Gastrocnemius medialis (tissue), 4 donors: Measurements from ENCODE around the gene FGF22.

Experiments
- POLR2A ChIP-seq, 2 donors: fragments of 450-650 bp; IDR thresholded peaks; one replicate each; pipeline ENCODE4 v1.6.1; 2017; ENCODE audit warnings: antibody characterized with exemption in 2 of 2, mild to moderate bottlenecking in 2 of 2, moderate library complexity in 2 of 2
- TF ChIP-seq, protein P1 (sequence below), 5 experiments: fragments of 450-650 bp in 3 of 5; fragments of 200-600 bp in 2 of 5; sonication (generic) in 2 of 5; IDR thresholded peaks in 4 of 5; conservative IDR thresholded peaks in 1 of 5; 1 replicate in 4 of 5; 2 replicates in 1 of 5; pipeline ENCODE4 v1.5.1; 2016 to 2019; ENCODE audit warnings: antibody characterized with exemption in 5 of 5, mild to moderate bottlenecking in 3 of 5, moderate library complexity in 3 of 5

GRCh38 chr19:594265-594870, 45.3 kb upstream of the FGF22 start:
- TF ChIP-seq, protein P1, sequence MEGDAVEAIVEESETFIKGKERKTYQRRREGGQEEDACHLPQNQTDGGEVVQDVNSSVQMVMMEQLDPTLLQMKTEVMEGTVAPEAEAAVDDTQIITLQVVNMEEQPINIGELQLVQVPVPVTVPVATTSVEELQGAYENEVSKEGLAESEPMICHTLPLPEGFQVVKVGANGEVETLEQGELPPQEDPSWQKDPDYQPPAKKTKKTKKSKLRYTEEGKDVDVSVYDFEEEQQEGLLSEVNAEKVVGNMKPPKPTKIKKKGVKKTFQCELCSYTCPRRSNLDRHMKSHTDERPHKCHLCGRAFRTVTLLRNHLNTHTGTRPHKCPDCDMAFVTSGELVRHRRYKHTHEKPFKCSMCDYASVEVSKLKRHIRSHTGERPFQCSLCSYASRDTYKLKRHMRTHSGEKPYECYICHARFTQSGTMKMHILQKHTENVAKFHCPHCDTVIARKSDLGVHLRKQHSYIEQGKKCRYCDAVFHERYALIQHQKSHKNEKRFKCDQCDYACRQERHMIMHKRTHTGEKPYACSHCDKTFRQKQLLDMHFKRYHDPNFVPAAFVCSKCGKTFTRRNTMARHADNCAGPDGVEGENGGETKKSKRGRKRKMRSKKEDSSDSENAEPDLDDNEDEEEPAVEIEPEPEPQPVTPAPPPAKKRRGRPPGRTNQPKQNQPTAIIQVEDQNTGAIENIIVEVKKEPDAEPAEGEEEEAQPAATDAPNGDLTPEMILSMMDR (IDR thresholded peaks at IDR 0.05 in 4 of 5, conservative IDR thresholded peaks at IDR 0.05 in 1 of 5) = no peak
- TF ChIP-seq POLR2A (IDR thresholded peaks at IDR 0.05) = no peak
